Stimulated activated CD4-positive, alpha-beta T cell treated with anti-CD3 and anti-CD28 coated beads, TNF-alpha, amount 100 ng/mL, for 4 hours (primary cell): ENCODE results near the gene NDUFS1.
"Not testable (repeated sequence)": the region's sequence is repeated elsewhere in the genome, so short reads cannot be mapped to it uniquely, and the experiment has no call there.

Experiments used
- DNase-seq, 3 experiments: peaks; one replicate each; pipeline ENCODE4 v3.0.0-alpha.2; 2020; ENCODE audit warnings: low read depth in 3 of 3

Gene NDUFS1

DNA sequence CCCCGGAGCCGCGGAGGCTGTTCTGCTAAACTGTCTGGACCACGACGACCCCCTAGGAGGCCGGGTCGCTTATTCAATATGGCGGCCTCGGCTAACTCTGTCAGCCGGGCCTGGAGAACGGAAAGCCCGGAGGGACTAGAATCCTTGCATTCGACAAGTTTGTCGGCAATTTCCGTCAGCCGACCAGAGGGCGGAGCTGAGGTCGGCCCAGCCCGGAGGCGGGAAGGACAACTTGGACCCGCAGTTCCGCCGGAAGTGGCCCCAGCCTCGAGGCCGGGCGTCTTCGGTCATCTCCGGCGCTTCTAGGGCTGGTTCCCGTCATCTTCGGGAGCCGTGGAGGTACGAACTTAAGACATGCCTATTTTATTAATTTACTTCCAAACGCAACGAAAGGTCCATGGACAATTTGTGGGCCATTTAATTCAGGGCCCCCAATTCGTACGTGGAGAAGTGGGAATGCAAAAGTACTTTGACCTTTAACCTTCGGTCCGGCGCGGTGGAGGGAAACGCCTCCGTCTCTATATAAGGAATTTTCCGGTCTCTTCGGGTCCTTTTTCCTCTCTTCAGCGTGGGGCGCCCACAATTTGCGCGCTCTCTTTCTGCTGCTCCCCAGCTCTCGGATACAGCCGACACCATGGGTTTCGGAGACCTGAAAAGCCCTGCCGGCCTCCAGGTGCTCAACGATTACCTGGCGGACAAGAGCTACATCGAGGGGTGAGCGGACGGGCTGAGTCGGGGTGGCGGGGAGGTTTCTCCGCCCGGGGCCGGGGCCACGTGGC is at the start of gene NDUFS1, which contains the start of gene EEF1B2:
NDUFS1 (minus strand) TSS at position 99 of the 779 bp plus-strand sequence. CDS start 5,766 bp downstream, outside the sequence.
EEF1B2 (plus strand) TSS at position 550 of the 779 bp plus-strand sequence; CDS start at position 635, 85 bp downstream.
- peak; percentile 93 to 95 (median 94) for DNase-seq

- DNase-seq: no peak
These were observed 49.7 kb upstream of the NDUFS1 start for GRCh38 chr2:206208900-206209299.

GRCh38 chr2:206207316-206207715 is 48.1 kb upstream of the NDUFS1 start:
- not testable (repeated sequence) for DNase-seq

DNA sequence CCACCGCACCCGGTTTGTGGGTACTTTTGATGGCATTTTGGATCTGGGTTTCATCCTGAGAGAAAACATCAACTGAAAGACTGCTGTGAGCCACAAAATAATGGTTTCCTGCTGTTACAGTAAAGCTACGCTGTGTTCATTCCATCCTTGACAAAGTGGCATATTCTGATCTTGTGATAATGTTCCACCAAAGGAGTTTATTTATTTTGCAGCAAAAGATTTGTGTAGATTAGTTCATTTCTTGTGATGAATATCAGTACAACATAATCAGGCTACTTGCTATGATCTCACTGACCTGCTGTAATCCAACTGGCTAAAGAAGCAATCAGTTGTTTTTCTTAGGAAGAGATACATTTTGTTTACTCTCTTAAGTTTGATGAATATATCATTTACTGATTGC is 45.5 kb upstream of the NDUFS1 start:
- no peak for DNase-seq

- no peak for DNase-seq
These were observed 44.1 kb upstream of the NDUFS1 start for GRCh38 chr2:206203331-206203730.

GRCh38 chr2:206202446-206202845 is 43.2 kb upstream of the NDUFS1 start:
- no peak for DNase-seq

GRCh38 chr2:206201075-206201848 is 42.0 kb upstream of the NDUFS1 start:
- DNase-seq: no peak

DNA sequence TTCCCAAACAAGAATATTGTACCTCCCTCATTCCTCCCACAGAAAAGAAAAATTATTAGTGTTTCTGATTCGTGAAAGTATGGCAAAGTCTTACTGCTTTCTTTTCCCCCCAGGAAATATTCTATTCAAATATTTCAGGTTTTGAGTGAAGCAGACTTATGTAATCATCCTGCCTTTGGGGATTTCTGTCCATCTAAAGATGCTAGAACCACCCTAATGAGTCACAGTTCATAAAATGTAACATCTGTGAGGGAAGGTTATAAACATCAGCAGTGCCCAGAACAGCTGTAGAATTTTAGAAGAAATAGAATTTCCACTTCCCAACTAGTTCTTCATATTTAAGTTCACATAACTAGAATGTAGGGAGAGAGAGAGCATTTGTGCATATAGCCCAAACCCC is 39.4 kb upstream of the NDUFS1 start:
- no peak for DNase-seq

- no peak for DNase-seq
These were observed 34.6 kb upstream of the NDUFS1 start for GRCh38 chr2:206193671-206194357.

DNA sequence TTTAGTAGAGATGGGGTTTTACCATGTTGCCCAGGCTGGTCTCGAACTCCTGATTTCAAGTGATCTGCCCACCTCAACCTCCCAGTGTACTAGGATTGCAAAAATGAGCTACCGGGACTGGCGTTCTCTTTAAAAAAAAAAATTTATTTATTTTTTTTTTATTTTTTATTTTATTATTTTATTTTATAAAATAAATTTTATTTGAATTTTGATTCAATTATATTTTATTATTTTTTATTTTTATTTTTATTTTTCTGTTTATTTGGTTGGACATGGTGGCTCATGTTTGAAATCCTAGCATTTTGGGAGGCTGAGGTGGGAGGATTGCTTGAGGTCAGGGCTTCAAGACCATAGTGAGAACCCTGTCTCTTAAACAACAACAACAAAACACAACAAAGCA is 32.9 kb upstream of the NDUFS1 start:
- no peak for DNase-seq

- no peak for DNase-seq
These were observed 31.4 kb upstream of the NDUFS1 start for GRCh38 chr2:206190689-206191088.

DNA sequence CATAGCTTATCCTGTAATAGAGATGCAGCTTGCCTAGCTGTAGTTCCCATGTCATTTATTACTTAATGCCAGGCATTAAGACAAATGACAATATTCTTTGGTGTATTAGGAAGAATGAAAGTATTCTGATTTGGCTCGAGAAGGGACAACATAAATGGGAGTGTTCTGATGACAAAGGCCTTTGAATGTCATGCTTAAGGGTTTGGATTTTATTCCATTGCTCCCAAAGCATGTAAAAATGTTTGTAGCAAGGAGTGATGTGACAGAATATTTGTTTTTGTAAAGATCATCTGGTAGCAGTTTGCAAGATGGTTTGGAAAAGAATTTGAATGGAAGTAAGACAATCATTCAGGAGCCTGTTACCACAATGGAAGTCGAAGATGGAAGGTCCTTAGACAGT is 30.9 kb upstream of the NDUFS1 start:
- no peak for DNase-seq

DNA sequence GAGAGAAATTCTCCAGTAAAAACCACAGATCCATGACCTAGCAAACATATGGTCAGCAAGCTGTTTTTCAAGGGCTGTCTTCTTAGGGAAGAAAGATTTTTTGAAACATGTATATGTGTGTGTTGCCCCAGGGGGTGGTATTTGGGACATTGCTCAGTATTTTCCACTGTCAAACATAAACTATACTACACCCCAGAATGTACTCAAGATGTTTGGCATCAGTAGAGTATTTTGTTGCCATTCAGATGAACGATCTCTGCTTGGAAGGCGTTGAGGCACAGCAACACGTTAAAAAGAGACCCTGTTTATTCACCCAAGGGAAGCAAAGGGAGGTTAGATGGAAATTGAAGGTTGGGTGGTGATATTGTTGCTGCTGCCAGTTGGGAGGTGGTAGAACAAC is 30.4 kb upstream of the NDUFS1 start:
- no peak for DNase-seq

DNA sequence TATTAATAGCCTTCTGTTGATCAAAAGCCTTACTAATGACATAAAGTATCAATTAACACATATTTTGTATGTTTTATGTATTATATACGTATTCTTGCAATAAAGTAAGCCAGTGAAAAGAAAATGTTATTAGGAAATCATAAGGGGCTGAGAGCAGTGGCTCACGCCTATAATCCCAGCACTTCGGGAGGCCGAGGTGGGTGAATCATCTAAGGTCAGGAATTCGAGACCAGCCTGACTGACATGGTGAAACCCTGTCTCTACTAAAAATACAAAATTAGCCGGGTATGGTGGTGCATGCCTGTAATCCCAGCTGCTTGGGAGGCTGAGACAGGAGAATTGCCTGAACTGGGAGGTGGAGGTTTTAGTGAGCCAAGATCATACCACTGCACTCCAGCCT is 22.3 kb upstream of the NDUFS1 start:
- not testable (repeated sequence) for DNase-seq

GRCh38 chr2:206176901-206177300 is 17.7 kb upstream of the NDUFS1 start:
- no peak for DNase-seq

- DNase-seq: no peak
These were observed 16.9 kb upstream of the NDUFS1 start for GRCh38 chr2:206176121-206176520.

DNA sequence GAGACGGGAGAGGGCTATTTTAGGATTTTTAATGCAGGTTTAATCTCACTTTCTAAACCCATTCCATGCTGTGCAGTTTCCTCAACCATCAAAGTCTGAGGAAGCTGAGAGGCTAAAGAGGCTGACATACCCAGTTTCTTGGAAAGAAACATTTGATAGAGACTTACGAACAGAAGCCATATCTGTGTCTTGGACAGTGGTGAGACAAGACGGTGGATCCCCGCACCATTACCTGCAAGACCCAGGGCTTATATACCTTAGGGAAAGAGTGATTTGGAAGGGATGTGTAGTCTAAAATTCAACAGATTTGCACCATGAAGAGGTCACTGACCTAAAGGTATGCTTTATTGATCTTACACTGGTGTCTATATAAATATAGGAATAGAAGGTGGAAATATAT is 13.9 kb upstream of the NDUFS1 start:
- DNase-seq: no peak

- not testable (repeated sequence) for DNase-seq
These were observed 12.6 kb upstream of the NDUFS1 start for GRCh38 chr2:206171624-206172397.

DNA sequence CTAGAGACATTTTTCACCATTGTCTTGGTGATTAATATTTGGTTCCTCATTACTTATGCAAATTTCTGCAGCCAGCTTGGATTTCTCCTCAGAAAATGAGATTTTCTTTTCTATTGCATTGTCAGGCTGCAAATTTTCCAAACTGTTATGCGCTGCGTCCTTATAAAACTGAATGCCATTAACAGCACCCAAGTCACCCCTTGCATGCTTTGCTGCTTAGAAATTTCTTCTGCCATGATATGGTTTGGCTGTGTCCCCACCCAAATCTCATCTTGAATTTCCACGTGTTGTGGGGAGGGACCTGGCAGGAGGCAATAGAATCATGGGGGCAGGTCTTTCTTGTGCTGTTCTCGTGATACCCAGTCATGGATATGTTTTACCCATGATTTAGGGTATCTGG is 9.0 kb upstream of the NDUFS1 start:
- DNase-seq: not testable (repeated sequence)

DNA sequence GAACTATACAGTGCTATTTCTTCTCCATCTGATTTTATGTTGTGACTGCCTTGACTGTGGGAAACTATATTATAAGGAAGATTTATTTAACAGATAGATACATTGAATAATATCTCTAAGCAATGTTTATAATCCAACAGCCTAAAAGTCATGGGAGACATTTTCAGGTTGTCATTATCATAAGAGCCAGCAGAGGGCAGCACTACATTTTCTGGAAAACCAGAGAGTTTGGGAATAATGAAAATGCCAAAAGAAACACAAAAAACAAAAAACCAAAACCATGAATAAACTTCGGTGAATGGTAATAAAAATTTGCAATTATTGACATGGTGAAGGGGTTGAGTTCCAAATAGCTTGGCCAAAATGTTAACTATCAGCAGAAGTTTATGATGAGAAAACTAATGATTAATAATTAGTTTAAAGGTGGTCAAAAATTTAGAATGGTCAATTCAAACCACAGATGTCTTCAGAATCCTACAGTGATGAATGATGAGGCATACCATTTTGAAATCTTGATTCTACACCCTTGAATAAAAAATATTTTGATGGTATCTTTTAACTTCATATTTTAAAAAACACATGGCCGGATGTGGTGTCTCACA is 5.1 kb upstream of the NDUFS1 start:
- DNase-seq: peak in 1 of 3 experiments; percentile 7

DNA sequence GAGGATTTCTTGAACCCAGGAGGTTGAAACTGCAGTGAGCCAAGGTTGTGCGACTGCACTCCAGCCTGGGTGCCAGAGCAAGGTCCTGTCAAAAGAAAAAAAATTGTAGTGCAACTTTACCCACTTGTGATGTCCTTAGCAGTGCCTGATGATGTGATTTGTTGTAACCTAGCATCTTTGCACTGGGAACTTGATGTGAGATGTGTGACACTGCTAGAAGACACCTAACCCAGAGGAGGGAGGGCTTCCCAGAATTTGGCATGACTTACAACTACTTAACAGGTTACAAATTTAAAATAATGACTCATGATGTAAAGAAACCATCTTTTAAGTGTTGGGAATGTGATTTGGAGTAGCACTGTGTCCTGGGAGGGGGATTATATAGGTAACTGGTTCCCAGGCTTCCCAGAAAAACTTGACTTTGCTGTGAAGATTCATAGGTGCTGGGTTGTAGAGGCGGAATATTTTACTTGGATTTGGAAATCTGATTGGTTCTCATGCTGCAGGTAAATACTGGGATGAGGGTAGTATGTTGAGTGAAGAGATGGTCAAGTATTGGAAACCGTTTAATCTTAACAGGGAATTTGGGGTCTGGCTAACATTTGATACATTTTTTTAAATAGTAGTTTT is 4.1 kb upstream of the NDUFS1 start:
- no peak for DNase-seq
